Ectodermal cell (in vitro differentiated cells): ENCODE data around the gene DTNA.
"Not testable (repeated sequence)": the region's sequence is repeated elsewhere in the genome, so short reads cannot be mapped to it uniquely, and the experiment has no call there.

Source experiments
- H3K27ac ChIP-seq: 2 replicates; pipeline ENCODE4 v1.7.0; 2013; ENCODE audit warnings: mild to moderate bottlenecking, low read depth, low read length; ENCODE audit not compliant: insufficient read depth, poor library complexity, severe bottlenecking
- H3K27me3 ChIP-seq: 2 replicates; pipeline ENCODE4 v1.7.0; 2013; ENCODE audit warnings: mild to moderate bottlenecking, low read length; ENCODE audit not compliant: insufficient read depth, control insufficient read depth, poor library complexity, severe bottlenecking
- H3K36me3 ChIP-seq: one replicate; pipeline ENCODE4 v1.7.0; 2013; ENCODE audit warnings: low read length; ENCODE audit not compliant: control insufficient read depth, insufficient read depth
- H3K4me1 ChIP-seq: one replicate; pipeline ENCODE4 v1.7.0; 2013; ENCODE audit warnings: low read length; ENCODE audit not compliant: control insufficient read depth, insufficient read depth
- H3K4me3 ChIP-seq: 2 replicates; pipeline ENCODE4 v1.7.0; 2013; ENCODE audit warnings: low read depth, low read length, control low read depth; ENCODE audit not compliant: insufficient read depth
- H3K9me3 ChIP-seq: 2 replicates; pipeline ENCODE4 v1.7.0; 2013; ENCODE audit warnings: mild to moderate bottlenecking, low read length, moderate library complexity; ENCODE audit not compliant: control insufficient read depth
- WGBS, 2 experiments: methylation state at CpG; one replicate each; pipeline ENCODE4 v1.1.7; 2013; ENCODE audit warnings: missing lambda C conversion rate in 2 of 2; 5-methylcytosine and 5-hydroxymethylcytosine counted together

DTNA gene

DNA sequence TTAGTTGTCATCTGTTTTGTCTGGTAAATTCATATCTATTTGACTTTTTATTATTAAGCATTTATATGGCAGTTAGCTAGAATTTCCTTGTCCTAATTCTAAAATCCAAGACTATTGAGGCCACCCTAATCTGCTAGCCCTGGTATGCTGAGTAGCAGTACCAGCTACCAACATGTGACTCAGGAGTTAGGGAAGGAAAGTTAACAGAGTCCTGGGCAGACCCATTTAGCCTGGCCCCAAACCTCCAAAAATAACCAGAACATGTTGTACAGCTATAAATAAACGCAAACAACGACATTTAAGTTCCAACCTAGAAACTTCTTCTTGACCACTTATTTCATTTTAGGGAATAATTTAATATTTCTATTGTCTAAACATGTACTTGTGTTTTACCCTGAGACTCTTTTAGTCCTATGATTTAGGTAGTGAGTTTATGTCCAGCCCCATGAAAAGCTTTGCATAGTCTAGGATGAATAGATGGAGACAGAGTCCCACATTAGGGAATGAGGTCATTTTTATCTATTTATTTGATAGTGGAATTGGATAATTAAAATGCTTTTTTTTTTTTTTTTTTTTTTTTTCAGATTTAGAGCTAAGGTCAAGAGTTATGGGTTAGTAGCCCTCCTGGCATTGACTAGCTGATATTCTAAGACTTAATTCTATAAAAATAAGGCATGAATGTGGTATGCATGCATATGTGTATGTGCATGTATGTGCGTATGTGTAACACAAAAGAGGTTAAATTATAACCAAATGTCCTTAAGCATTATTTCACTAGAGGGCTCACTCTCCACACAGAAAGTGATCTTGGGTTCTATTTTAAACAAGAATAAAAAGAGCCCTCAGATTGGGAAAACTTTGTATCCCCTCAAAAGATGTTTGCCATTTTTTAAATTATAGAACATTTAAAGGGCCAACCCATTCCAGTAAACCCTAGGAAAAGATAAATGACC, 171.1 kb downstream of the DTNA start:
- no peak overlapping the region for H3K27ac ChIP-seq
- H3K4me1 ChIP-seq, result no peaks in the 10 kb centered on the region

GRCh38 chr18:34884436-34884835, 174.3 kb downstream of the DTNA start:
- Histone ChIP-seq H3K4me3 (no peak overlapping the region), H3K27ac (no peak overlapping the region), H3K36me3 (no peaks in the 10 kb centered on the region), H3K27me3 (no peaks in the 10 kb centered on the region), H3K9me3 (no peaks in the 10 kb centered on the region), H3K4me1 (no peaks in the 10 kb centered on the region)
- 93 to 97% methylated on average over 6 of the region's 6 CpGs for WGBS, 2 experiments

More for the DNA sequence above, 171.1 kb downstream of the DTNA start:
- 92 to 100% methylated on average over 2 of the region's 3 CpGs for WGBS, 2 experiments
- no peak overlapping the region for H3K4me3 ChIP-seq
- no peaks in the 10 kb centered on the region for H3K36me3 ChIP-seq
- H3K9me3 ChIP-seq, result no peaks in the 10 kb centered on the region
- no peaks in the 10 kb centered on the region for H3K27me3 ChIP-seq

DNA sequence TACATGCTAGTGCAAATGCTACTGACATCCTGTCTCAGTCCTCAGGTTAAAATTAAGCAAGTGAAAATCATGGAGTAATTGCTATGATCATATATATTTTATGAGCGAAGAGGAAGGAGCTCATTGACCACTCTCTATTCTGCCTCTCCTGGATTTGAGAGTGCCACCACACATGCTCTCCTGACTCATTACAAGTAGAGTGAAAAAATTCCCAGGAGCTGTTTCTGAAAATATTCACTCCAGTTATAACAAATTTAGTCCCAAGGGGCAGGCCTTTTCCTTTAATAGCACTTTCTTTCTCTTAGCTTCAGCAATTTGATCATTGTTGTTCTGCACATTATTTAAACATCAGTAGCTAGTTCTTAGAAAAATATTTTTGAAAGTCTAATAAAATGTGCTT, 176.1 kb downstream of the DTNA start:
- Histone ChIP-seq H3K9me3 (no peaks in the 10 kb centered on the region), H3K27me3 (no peaks in the 10 kb centered on the region), H3K27ac (no peak overlapping the region), H3K36me3 (no peaks in the 10 kb centered on the region), H3K4me3 (no peak overlapping the region), H3K4me1 (no peaks in the 10 kb centered on the region)
- WGBS, 2 experiments, result 92 to 100% methylated on average over 1 of the region's 1 CpG

- no peaks in the 10 kb centered on the region for H3K9me3 ChIP-seq
- H3K4me1 ChIP-seq, result no peaks in the 10 kb centered on the region
- no peak overlapping the region for H3K4me3 ChIP-seq
- WGBS, 2 experiments, result 89 to 92% methylated on average over 4 of the region's 4 CpGs
- H3K36me3 ChIP-seq, result no peaks in the 10 kb centered on the region
- no peaks in the 10 kb centered on the region for H3K27me3 ChIP-seq
- no peak overlapping the region for H3K27ac ChIP-seq
Measured at GRCh38 chr18:34887881-34888580, 177.9 kb downstream of the DTNA start.

GRCh38 chr18:34890486-34891085, 180.5 kb downstream of the DTNA start:
- Histone ChIP-seq H3K4me3 (no peak overlapping the region), H3K36me3 (no peaks in the 10 kb centered on the region), H3K27me3 (no peaks in the 10 kb centered on the region), H3K27ac (no peak overlapping the region), H3K9me3 (peaks cover 4% of the 10 kb centered on the region), H3K4me1 (no peaks in the 10 kb centered on the region)
- 91 to 94% methylated on average over 6 of the region's 6 CpGs for WGBS, 2 experiments

DNA sequence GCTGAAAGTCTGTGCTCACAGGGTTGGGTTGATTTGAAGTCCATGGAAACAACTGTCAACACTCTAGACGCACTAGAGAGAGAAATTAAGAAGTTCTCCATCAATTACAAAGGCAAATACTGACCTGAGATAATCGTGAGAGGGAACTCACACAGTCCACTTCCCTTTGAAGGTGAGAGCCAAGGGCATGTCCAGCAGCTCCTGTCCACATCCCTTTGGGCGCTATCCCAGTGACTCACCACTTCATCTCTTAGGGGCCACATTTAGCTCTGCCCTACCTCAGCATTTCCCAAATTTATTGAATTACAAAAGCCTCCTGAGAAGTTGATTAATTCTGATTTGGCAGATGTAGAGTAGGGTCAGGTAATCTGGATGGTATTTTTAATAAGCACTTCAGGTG, 182.3 kb downstream of the DTNA start:
- WGBS, 2 experiments, result 91 to 93% methylated on average over 3 of the region's 3 CpGs
- no peaks in the 10 kb centered on the region for H3K27me3 ChIP-seq
- no peaks in the 10 kb centered on the region for H3K4me1 ChIP-seq
- H3K9me3 ChIP-seq, result peaks cover 4% of the 10 kb centered on the region
- H3K4me3 ChIP-seq, result no peak overlapping the region
- H3K36me3 ChIP-seq, result no peaks in the 10 kb centered on the region
- H3K27ac ChIP-seq, result no peak overlapping the region

DNA sequence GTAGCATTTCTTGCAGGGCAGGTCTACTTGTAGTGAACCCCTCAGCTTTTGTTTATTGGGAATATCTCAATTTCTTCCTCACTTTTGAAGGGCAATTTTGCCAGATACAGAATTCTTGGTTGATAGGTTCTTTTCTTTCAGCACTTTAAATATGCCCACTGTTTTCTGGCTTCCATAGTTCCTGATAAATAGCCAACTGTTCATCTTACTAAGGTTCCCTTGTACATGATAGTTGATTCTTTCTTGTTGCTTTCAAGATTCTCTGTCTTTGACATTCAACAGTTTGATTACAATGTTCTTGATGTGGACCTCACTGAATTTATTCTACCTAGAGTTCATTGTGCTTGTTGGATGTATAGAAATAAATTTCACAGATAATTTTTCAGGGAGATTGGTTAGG, 183.1 kb downstream of the DTNA start:
- Histone ChIP-seq H3K4me3 (no peak overlapping the region), H3K27ac (no peak overlapping the region), H3K9me3 (peaks cover 4% of the 10 kb centered on the region), H3K36me3 (no peaks in the 10 kb centered on the region), H3K4me1 (no peaks in the 10 kb centered on the region), H3K27me3 (no peaks in the 10 kb centered on the region)

GRCh38 chr18:34901299-34901698, 191.2 kb downstream of the DTNA start:
- Histone ChIP-seq H3K36me3 (no peaks in the 10 kb centered on the region), H3K9me3 (no peaks in the 10 kb centered on the region), H3K4me1 (no peaks in the 10 kb centered on the region), H3K4me3 (no peak overlapping the region), H3K27ac (no peak overlapping the region), H3K27me3 (no peaks in the 10 kb centered on the region)

DNA sequence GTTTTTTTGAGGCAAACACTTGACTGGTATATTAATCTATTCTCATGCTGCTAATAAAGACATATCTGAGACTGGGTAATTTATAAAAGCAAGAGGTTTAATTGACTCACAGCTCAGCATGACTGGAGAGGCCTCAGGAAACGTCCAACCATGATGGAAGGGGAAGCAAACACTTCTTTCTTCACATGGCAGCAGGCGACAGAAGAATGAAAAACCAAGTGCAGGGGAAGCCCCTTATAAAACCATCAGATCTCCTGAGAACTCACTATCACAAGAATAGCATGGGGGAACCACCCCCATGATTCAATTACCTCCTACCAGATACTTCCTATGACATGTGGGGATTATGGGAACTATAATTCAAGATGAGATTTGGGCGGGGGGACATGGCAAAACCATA, 194.9 kb downstream of the DTNA start:
- H3K4me3 ChIP-seq, result no peak overlapping the region
- WGBS, 2 experiments, result 83 to 91% methylated on average over 3 of the region's 3 CpGs
- H3K9me3 ChIP-seq, result no peaks in the 10 kb centered on the region
- no peak overlapping the region for H3K27ac ChIP-seq
- no peaks in the 10 kb centered on the region for H3K27me3 ChIP-seq
- no peaks in the 10 kb centered on the region for H3K36me3 ChIP-seq
- H3K4me1 ChIP-seq, result no peaks in the 10 kb centered on the region

GRCh38 chr18:34906985-34907384, 196.9 kb downstream of the DTNA start:
- WGBS, 2 experiments, result 43 to 100% methylated on average over 1 of the region's 1 CpG
- not testable (repeated sequence) for H3K36me3 ChIP-seq, H3K4me1 ChIP-seq, H3K27ac ChIP-seq, H3K9me3 ChIP-seq, H3K4me3 ChIP-seq, H3K27me3 ChIP-seq
